ENCODE measurements around the gene AP2M1. TPM values are rescaled to one million over a fixed set of nuclear protein-coding genes. Genes with fewer than 3 reads are reported as not detected.

The AP2M1 gene
- total and polyA plus RNA-seq, 10 of the 15 experiments (the other 5 are each of a cell fraction or from before 2014, with no cell fraction given), result 65.6 to 356 (median 161) TPM

DNA sequence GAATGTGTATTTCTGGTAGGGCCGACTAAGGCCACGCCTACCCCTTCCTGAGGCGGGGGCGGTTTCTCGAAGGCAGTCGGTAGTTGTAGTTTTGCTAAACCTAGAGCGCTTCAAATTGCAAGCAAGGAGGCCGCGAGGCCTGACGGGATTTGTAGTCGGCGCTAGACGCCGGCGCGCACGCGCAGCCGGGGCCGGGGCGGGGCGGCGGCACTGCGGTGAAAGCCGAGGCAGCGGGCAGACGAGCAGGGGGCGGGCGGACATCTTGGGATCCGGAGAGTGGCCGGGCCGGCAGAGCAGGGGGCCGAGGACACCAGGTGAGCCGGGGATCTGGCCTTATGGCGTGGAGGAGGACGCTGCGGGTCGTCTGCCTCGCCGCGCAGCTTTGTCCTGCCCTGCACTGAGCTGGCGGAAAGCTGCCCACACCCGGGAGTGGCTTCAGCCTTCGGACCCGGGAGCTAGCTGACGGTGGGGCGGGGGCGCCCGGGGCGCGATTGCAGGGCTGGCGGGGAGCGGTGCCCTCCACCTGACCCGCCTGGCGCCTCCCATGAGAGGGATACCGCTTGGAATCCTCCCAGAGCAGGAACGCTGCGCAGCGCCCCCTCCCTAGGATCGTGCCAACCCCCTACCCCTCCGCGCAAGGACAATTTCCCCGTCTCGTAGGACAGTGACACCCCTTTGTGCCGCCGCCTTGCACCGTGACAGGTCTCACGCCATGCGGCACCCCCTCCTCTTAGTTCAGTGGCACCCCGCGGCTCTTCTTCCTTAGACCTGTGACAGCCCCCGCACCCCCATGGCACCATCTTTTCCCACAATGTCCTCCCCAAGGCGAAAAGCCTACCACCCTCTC is at the start of gene AP2M1 (continued):
- no peak for TF ChIP-seq SMC3 (IDR thresholded peaks at IDR 0.05; ENCODE audit: borderline replicate concordance, low read length)
- TF ChIP-seq, protein P1, sequence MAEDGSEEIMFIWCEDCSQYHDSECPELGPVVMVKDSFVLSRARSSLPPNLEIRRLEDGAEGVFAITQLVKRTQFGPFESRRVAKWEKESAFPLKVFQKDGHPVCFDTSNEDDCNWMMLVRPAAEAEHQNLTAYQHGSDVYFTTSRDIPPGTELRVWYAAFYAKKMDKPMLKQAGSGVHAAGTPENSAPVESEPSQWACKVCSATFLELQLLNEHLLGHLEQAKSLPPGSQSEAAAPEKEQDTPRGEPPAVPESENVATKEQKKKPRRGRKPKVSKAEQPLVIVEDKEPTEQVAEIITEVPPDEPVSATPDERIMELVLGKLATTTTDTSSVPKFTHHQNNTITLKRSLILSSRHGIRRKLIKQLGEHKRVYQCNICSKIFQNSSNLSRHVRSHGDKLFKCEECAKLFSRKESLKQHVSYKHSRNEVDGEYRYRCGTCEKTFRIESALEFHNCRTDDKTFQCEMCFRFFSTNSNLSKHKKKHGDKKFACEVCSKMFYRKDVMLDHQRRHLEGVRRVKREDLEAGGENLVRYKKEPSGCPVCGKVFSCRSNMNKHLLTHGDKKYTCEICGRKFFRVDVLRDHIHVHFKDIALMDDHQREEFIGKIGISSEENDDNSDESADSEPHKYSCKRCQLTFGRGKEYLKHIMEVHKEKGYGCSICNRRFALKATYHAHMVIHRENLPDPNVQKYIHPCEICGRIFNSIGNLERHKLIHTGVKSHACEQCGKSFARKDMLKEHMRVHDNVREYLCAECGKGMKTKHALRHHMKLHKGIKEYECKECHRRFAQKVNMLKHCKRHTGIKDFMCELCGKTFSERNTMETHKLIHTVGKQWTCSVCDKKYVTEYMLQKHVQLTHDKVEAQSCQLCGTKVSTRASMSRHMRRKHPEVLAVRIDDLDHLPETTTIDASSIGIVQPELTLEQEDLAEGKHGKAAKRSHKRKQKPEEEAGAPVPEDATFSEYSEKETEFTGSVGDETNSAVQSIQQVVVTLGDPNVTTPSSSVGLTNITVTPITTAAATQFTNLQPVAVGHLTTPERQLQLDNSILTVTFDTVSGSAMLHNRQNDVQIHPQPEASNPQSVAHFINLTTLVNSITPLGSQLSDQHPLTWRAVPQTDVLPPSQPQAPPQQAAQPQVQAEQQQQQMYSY (CRISPR knock-in tag; IDR thresholded peaks at IDR 0.05), result no peak
- no peak for TF ChIP-seq CBFB (IDR thresholded peaks at IDR 0.05; ENCODE audit: low read depth)
- no peak for TF ChIP-seq KAT2A (conservative IDR thresholded peaks at IDR 0.05; ENCODE audit: control insufficient read depth, low read depth, low read length)
- TF ChIP-seq, protein P2, sequence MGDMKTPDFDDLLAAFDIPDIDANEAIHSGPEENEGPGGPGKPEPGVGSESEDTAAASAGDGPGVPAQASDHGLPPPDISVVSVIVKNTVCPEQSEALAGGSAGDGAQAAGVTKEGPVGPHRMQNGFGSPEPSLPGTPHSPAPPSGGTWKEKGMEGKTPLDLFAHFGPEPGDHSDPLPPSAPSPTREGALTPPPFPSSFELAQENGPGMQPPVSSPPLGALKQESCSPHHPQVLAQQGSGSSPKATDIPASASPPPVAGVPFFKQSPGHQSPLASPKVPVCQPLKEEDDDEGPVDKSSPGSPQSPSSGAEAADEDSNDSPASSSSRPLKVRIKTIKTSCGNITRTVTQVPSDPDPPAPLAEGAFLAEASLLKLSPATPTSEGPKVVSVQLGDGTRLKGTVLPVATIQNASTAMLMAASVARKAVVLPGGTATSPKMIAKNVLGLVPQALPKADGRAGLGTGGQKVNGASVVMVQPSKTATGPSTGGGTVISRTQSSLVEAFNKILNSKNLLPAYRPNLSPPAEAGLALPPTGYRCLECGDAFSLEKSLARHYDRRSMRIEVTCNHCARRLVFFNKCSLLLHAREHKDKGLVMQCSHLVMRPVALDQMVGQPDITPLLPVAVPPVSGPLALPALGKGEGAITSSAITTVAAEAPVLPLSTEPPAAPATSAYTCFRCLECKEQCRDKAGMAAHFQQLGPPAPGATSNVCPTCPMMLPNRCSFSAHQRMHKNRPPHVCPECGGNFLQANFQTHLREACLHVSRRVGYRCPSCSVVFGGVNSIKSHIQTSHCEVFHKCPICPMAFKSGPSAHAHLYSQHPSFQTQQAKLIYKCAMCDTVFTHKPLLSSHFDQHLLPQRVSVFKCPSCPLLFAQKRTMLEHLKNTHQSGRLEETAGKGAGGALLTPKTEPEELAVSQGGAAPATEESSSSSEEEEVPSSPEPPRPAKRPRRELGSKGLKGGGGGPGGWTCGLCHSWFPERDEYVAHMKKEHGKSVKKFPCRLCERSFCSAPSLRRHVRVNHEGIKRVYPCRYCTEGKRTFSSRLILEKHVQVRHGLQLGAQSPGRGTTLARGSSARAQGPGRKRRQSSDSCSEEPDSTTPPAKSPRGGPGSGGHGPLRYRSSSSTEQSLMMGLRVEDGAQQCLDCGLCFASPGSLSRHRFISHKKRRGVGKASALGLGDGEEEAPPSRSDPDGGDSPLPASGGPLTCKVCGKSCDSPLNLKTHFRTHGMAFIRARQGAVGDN (IDR thresholded peaks at IDR 0.05), result no peak
- 0 out of 2 replicates have a peak, but pooled peaks have one; percentile 29 for TF ChIP-seq ATF7 (IDR thresholded peaks at IDR 0.05; ENCODE audit: low read depth)
- no peak for TF ChIP-seq NFXL1 (IDR thresholded peaks at IDR 0.05; ENCODE audit: borderline replicate concordance)
- TF ChIP-seq ZSCAN29 (IDR thresholded peaks at IDR 0.05), result no peak
- TF ChIP-seq POLR2AphosphoS5 (IDR thresholded peaks at IDR 0.05; ENCODE audit: low read length), result peak; percentile 79
- TF ChIP-seq FOS (IDR thresholded peaks at IDR 0.05; ENCODE audit: borderline replicate concordance, extremely low read depth, insufficient read length), result no peak
- TF ChIP-seq RUNX3 (IDR thresholded peaks at IDR 0.05; ENCODE audit: low read length), result peak; percentile 52
- no peak for TF ChIP-seq TCF12 (IDR thresholded peaks at IDR 0.05; ENCODE audit: low read depth, low read length)
- no peak for TF ChIP-seq MEF2A (IDR thresholded peaks at IDR 0.05; ENCODE audit: insufficient read depth, low read depth, low read length)
- TF ChIP-seq, protein P3, sequence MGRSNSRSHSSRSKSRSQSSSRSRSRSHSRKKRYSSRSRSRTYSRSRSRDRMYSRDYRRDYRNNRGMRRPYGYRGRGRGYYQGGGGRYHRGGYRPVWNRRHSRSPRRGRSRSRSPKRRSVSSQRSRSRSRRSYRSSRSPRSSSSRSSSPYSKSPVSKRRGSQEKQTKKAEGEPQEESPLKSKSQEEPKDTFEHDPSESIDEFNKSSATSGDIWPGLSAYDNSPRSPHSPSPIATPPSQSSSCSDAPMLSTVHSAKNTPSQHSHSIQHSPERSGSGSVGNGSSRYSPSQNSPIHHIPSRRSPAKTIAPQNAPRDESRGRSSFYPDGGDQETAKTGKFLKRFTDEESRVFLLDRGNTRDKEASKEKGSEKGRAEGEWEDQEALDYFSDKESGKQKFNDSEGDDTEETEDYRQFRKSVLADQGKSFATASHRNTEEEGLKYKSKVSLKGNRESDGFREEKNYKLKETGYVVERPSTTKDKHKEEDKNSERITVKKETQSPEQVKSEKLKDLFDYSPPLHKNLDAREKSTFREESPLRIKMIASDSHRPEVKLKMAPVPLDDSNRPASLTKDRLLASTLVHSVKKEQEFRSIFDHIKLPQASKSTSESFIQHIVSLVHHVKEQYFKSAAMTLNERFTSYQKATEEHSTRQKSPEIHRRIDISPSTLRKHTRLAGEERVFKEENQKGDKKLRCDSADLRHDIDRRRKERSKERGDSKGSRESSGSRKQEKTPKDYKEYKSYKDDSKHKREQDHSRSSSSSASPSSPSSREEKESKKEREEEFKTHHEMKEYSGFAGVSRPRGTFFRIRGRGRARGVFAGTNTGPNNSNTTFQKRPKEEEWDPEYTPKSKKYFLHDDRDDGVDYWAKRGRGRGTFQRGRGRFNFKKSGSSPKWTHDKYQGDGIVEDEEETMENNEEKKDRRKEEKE (IDR thresholded peaks at IDR 0.05), result no peak
- peak; percentile 85; the same call in 1 of the 2 replicates for TF ChIP-seq TARDBP (IDR thresholded peaks at IDR 0.05; ENCODE audit: borderline replicate concordance)
- TF ChIP-seq ZZZ3 (IDR thresholded peaks at IDR 0.05; ENCODE audit: control insufficient read depth, insufficient read length, low read depth), result no peak
- TF ChIP-seq, protein P4, sequence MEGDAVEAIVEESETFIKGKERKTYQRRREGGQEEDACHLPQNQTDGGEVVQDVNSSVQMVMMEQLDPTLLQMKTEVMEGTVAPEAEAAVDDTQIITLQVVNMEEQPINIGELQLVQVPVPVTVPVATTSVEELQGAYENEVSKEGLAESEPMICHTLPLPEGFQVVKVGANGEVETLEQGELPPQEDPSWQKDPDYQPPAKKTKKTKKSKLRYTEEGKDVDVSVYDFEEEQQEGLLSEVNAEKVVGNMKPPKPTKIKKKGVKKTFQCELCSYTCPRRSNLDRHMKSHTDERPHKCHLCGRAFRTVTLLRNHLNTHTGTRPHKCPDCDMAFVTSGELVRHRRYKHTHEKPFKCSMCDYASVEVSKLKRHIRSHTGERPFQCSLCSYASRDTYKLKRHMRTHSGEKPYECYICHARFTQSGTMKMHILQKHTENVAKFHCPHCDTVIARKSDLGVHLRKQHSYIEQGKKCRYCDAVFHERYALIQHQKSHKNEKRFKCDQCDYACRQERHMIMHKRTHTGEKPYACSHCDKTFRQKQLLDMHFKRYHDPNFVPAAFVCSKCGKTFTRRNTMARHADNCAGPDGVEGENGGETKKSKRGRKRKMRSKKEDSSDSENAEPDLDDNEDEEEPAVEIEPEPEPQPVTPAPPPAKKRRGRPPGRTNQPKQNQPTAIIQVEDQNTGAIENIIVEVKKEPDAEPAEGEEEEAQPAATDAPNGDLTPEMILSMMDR (IDR thresholded peaks at IDR 0.05 in 2 of 3, conservative IDR thresholded peaks at IDR 0.05 in 1 of 3; ENCODE audit: control insufficient read depth in 2 of 3, extremely low read depth in 1 of 3, insufficient read depth in 1 of 3, low read depth in 3 of 3, low read length in 3 of 3), result 0 out of 6 replicates have a peak, but pooled peaks of 1 of the 3 experiments have one; percentile 5

Measured in GM12878 (cell line).